GM12873 (cell line): Measurements from ENCODE around the gene CERS4.

Source experiments
- TF ChIP-seq, protein P1 (sequence below): IDR thresholded peaks from 2 replicates; pipeline ENCODE4 v1.5.1; 2012; ENCODE audit warnings: low read depth, mild to moderate bottlenecking, moderate library complexity, low read length, control low read depth; ENCODE audit not compliant: insufficient read depth; ENCODE audit errors: missing control alignments

CERS4 gene

DNA sequence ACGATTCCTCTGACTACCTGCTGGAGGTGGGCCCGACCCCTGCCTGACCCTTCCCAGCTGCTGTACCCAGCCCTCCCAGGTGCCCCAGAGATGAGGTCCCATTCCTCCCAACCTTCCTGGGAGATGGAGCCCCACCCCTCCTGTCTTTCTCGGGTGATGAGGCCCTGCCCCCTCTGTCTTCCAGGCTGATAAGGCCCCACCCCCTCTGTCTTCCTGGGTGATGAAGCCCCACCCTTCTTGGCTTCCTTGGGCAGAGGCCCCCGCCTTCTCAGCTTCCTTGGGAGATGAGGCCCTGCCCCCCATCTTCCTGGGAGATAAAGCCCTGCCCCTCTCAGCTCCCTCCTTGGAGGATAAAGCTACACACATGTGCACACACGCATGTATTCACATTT, 47.9 kb downstream of the CERS4 start:
- TF ChIP-seq, protein P1, sequence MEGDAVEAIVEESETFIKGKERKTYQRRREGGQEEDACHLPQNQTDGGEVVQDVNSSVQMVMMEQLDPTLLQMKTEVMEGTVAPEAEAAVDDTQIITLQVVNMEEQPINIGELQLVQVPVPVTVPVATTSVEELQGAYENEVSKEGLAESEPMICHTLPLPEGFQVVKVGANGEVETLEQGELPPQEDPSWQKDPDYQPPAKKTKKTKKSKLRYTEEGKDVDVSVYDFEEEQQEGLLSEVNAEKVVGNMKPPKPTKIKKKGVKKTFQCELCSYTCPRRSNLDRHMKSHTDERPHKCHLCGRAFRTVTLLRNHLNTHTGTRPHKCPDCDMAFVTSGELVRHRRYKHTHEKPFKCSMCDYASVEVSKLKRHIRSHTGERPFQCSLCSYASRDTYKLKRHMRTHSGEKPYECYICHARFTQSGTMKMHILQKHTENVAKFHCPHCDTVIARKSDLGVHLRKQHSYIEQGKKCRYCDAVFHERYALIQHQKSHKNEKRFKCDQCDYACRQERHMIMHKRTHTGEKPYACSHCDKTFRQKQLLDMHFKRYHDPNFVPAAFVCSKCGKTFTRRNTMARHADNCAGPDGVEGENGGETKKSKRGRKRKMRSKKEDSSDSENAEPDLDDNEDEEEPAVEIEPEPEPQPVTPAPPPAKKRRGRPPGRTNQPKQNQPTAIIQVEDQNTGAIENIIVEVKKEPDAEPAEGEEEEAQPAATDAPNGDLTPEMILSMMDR: no peak

DNA sequence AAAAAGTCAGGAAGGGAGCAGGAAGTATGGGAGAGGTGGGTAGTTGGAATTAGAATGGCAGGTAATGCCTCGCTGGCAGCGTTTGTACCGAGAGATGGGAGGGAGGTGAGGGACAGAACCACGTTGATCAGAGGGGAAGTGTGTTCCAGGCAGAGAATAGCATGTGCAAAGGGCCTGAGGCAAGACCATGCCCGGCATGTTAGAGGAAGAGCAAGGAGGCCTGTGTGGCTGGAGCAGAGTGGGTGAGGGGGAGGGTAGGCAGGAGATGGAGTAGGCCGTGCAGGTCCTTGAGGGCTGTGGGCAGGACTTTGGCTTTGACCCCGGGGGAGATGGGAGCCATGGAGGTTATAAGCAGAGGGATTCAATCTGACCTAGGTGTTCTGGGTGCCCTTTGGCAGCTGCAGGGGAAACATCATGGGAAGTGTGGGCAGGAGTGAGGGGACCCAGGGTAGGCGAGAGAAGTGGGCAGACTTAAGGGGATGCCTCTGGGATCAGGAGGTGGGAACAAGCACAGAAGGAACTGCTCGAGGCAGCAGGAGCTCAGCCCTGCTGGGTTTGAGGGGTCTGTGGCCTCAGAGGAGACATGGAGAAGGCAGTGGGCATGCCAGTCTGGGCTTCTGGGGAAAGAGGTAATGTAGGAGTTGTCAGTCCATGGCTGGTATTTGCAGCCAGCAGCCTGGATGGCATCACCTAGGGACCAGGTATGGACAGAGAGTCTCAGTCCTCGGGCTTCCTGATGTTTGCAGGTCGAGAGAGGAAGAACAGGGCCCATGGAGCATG, 50.2 kb downstream of the CERS4 start:
- TF ChIP-seq, protein P1: no peak

DNA sequence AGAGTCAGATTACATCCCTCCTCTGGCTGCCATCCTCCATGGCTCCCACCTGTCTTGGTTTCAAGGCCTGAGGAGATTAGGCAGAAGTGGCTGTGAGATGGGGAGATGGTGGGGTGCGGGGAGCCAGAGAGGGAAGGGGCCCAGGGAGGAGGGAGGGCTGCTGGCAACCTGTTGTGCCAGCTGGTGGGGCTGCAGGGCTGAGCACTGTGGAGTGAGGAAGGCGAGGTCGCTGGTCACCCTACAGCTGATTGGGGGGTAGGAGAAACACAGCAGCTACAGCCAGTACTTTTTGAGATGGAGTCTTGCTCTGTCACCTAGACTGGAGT, 50.7 kb downstream of the CERS4 start:
- TF ChIP-seq, protein P1: no peak

DNA sequence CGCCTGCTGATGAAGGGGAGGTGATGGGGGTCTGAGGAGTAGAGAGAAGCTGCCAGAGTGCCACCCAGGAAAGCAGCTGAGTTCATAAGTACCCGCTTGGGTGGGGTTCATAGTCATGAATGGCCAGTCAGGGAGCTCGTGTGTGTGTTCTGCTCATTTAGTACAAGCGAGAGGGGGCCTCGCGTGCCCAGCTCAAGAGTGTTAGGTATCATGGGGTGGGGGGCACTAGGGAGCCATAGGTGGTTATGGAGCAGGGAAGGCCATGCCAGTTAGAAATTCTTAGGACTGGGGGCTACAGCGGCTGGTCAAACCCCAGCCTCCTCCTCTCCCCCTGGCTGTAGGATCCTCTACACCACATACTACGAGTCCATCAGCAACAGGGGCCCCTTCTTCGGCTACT, 52.2 kb downstream of the CERS4 start:
- TF ChIP-seq, protein P1: no peak

DNA sequence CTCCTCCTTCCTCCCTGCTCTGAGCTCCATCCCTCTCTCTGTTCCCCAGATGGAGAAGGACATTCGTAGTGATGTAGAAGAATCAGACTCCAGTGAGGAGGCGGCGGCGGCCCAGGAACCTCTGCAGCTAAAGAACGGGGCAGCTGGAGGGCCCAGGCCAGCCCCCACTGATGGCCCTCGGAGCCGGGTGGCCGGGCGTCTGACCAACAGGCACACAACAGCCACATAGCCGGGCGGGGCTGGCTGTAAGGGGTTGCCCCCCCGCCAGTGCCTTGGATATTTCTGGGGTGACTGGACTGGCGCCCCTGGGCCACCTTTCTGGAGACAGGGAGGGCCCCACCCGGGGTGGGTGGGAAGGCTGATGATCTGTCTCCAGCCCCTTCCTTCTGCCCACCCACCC, 52.7 kb downstream of the CERS4 start:
- TF ChIP-seq, protein P1: no peak

DNA sequence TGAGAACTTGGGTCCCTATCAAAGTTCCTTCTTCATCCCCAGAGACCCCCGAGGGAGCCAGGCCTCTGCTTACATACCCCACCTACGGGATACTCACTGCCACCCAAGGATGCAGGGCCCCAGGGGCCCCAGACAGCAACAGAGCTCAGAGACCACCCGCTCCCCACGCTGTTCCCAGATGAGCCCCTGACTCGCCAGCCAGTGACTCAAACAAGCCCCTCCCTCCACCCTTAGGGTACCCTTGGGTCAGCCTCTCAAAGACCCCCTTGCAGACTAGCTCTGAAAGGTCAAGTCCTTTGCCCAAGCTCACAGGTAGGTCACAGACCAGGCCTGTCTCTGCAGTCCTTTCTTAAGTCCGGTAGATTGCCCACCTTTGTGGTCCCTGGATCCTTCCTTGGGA, 53.3 kb downstream of the CERS4 start:
- TF ChIP-seq, protein P1: no peak

DNA sequence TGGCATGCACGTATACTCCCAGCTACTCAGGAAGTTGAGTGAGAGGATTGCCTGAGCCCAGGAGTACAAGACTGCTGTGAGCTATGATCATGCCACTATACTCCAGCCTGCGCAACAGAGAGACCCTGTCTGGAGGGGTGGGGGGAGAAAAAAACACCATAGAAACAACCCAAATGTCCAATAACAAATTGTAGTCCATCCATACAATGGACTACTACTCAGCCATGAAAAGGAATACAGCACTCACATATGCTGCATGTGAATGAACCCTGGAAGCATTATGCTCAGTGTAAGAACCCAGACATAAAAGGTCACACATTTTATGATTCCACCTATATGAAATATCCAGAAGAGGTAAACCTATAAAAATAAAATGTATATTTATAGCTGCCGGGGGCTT, 56.7 kb downstream of the CERS4 start:
- TF ChIP-seq, protein P1: no peak
